GM08714 (cell line): ENCODE data around the gene MDFI.

ENCODE experiments used
- H3K4me3 ChIP-seq: fragments of 200-500 bp; sonication (Bioruptor generic); 2 replicates; pipeline ENCODE4 v1.5.1; 2014; ENCODE audit warnings: mild to moderate bottlenecking, low read length, inconsistent platforms
- ZNF274 ChIP-seq: IDR thresholded peaks from 2 replicates; pipeline ENCODE4 v1.6.1; 2012; ENCODE audit warnings: mild to moderate bottlenecking, low read depth, low read length

Gene MDFI

DNA sequence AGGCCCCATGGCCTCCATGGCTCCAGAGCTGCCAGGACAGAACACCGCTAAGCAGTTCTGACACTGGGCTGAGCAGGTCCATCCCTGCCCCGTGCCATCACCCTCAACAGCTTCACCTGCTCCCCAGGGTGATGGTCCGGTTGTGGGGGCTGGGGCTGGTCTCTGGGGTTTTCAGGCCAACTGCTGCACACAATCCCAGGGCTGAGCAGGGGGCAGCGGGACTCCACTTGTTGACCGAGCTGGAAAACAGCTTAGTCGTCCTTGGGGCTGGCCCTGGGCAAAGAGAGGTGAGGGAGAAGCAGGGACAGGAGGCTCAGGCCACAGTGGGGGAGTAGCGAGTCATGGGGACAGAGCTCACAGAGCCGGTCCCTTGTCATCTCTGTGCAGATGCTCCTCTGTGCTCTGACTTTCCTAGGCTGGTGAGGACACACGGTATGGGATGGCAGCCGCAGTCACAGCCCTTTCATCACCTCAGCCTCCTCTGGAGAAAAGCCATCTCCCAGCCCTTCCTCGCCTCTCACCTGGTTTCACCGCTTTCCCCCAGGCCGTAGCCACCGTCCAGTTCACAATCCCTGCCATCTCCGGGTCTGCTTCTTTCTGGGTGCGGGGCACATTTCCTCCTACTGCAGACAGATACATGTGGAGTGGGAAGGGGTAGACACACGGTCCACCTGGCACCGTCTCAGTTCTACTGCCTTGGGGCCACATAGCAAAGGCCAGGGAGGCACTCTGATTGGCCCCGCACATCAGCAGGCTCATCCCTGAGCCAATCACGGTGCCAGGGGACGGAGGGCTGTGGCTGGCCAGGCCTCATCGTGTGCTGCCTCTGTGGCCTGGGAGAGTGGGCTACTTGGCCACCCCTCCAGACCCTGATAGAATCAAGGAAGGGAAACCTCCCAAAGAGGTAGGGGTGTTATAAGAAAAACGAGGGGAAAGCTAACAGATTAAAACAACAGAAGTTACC, 19.1 kb downstream of the MDFI start:
- no peak for TF ChIP-seq ZNF274
- H3K4me3 ChIP-seq: no peak overlapping the region

DNA sequence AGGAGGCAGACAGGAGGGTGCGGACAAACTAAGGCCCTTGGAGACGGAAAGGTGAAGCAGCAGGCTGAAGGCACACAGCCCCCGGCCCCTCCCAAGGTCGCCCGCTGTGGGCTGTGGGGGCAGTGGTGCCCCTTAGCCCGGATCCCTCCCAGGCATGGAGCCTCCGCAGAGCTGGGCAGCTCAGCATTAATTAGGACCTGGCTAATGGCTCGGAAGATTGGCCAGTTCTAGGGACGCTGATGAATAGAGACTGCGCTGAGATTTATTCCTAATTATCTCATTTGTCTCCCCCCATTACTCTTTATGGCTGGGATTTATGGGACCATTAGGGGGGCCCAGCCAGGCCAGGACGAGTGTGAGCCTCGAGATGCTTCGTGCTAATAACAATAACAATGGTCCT, 20.4 kb downstream of the MDFI start:
- no peak overlapping the region for H3K4me3 ChIP-seq
- TF ChIP-seq ZNF274: no peak

DNA sequence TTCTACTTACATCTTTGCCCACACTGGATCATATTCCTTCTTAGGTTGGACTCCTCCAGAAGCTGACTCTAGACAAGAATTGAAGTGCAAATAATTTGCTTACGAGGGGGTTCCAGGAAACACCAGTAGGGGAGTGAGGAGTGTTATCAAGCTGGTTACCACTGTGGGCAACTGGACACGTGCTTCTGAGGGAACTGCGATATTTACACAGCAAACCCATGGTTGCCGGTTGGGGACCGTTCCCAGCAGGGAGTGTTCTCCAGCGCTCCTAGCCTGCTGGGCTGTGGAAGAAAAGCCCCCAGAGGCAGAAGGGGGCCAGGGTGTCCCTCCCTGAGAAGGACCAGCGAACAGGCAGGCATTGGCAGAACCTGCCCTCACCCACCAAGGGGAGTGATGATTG, 21.7 kb downstream of the MDFI start:
- TF ChIP-seq ZNF274: no peak
- no peak overlapping the region for H3K4me3 ChIP-seq

DNA sequence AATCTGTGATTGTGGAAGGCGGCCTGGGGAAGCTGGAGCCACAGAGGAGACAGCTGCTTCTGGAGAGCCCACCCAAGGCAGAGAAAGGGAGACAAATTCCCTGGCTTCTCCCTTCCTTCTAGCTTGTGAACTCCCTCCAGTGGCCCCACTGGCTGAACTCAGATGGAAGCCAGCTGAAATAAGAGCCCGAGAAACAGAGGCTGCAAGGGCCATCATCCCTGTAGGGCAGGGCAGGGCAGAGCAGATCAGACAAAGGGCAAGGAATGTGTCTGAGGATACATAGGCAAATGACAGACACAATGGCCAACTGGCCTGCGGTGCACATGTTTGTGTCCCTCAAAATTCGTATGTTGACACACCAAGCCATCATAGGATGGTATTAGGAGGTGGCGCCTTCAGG, 25.3 kb downstream of the MDFI start:
- no peak for TF ChIP-seq ZNF274
- H3K4me3 ChIP-seq: no peak overlapping the region

DNA sequence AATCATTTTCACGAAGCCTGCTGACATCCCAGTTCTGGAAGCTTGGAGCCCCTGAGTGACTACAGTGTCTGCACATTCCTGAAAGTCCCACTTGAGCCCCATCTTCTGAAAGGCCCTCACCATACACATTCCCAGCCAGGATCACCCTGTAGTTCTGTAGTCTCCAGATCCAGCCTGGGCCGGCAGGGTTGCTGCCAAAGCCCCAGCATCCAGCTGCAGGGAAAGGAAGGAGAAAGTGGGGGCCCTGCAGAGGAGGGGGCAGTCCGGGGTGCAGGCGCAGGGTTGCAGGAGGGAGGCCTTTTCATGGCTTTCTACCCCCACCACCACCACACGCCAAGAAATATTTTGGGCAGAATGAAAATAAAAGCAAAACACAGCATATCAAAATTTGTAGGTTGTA, 26.0 kb downstream of the MDFI start:
- H3K4me3 ChIP-seq: no peak overlapping the region
- TF ChIP-seq ZNF274: no peak

DNA sequence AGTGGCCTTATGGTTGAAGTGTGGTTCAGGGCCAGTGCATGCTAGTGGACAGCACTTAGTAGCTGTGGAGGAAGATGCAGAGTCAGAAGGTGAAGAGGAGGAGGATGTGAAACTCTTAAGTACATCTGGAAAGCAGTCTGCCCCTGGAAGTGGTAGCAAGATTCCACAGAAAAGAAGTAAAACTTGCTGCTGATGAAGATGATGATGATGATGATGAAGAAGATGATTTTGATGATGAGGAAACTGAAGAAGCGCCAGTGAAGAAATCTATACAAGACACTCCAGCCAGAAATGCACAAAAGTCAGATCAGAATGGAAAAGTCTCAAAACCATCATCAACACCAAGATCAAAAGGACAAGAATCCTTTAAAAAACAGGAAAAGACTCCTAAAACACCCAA, 28.9 kb downstream of the MDFI start:
- no peak for TF ChIP-seq ZNF274
- H3K4me3 ChIP-seq: no peak overlapping the region

DNA sequence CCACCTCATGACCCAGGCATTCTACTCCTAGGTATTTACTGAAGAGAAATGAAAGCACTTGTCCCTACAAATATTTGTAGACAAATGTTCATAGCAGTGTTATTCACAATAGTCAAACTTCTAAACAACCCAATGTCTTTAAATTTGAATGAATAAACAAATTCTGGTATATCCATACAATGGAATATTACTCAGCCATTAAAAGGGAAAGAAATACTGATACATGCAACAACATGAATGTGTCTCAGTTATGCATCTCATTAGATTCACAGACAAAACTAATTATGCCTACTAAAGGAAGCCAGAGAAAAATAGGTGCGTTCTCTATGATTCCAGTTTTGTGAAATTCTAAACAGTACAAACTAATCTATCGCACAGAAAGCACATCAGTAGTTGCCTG, 30.7 kb downstream of the MDFI start:
- no peak overlapping the region for H3K4me3 ChIP-seq
- no peak for TF ChIP-seq ZNF274

DNA sequence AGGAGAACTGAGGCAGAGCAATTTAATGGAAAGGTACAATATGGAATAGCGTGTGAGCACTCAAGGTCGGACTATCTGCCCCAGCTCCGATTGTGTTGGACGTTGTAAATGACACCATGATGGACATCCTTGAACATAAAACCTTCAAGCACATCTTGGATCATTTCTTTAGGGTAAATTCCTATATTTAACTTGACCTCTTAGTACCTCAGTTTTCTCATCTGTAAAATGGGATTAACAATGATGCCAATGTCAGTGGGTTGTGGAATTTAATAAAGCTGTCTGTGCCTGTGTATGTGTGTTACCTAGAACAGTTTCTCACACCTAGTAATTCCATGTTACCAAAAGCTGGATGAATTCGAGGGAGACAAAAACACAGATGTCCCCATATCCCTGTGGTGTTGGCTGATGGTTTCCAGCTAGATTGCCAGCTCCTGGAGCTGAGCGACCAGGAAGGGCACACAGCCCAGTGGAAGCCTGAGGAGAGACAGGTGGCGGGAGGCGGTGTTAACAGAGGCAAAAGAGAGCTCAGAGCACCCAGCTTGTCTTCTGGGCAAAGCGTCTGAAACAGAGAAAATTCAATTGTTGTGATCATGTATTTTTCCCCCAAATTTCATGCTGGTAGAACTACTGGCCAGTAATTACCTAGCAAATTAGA, 32.6 kb downstream of the MDFI start:
- H3K4me3 ChIP-seq: no peak overlapping the region
- no peak for TF ChIP-seq ZNF274

DNA sequence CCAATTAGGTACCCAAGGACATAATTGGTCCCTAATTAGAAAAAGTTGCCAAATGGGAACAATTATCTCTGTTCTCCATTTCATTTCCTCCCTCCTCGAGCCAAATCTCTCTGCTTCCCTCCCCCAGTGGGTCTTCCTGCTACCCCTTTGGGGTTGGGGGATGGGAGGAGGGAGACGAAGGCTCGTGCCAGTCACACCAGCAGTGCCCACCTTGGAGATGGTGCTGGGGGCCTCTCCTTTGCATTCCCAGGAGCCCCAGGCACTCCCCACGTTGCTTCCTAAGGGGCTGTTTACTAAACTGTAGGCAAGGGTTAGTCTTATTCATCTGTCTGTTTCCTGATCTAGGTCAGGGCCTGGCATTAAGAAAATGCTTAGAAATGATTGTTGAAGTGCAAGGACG, 33.1 kb downstream of the MDFI start:
- no peak for TF ChIP-seq ZNF274
- H3K4me3 ChIP-seq: no peak overlapping the region

DNA sequence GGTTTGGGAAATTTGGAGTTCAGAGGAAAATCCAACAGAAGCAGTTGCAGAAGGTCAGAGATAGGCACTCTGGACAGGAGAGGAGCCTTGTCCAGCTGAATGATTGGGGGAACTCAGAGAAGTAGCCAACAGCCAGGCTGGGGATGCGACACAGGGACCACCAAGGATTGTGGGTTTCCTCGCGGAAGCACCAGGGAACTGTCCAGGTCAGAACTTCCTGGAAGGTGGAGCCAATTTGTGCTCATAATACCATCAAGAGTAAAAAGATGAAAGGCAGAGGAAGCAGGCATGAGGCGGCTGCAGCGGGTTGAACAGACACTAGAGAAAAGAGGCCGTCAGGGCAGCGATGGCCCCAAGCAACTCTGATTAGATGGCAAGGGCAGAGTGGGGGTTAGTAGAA, 33.7 kb downstream of the MDFI start:
- TF ChIP-seq ZNF274: no peak
- no peak overlapping the region for H3K4me3 ChIP-seq

DNA sequence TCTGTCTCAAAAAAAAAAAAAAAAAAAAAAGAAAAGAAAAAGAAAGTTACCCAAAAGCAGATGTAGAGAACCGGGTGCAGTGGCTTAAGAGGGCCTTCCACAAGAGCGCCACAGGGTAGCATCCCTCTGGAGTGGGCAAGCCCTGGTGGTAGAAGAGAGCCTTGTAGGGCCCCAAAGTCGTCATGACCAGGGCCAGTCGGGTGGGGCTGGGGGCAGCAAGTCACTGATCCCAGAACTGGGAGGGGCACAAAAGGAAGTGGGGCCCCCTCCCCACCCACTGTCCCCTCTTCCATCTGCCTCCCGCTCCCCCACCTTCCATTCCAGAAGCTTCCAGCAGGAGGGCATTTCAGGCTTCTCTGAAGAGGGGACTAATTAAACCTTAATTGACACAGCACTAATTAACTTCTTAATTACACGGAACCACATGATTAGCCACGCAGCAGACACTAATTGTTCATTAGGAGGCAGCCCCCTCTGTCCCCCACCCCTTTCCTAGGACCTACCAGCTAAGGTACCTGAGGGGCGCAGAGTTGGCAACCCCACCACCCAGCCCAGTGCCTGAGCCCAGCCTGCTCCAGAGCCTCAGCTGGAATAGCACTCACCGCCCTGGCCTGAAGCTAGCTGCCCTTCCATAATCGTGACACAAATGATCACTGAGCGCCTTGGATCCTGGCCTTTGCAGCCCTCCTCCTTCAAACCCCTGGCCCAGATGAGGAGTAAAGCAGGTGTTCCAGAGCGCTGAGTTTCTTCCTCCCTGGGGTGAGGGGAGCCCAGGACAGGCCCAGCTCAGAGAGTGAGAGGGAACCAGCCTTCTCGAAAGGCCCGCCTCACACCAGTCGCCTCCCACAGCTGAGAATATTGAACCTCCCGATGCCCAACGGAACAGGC, 34.8 kb downstream of the MDFI start:
- H3K4me3 ChIP-seq: no peak overlapping the region
- TF ChIP-seq ZNF274: no peak

DNA sequence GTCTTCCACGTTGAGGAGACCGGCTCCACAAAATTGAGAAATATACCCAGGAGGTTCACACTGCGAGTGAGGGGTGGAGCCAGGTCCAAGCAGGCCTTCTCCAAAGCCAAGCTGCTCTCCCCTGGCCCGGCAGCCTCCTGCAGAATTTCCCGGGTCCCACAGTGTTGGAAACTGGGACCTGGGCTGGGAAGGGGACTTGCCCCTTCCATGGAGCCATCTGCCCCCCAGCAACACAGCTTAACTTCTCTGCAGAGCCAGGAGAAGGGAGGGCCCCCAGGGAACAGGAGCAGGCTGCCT, 35.4 kb downstream of the MDFI start:
- no peak overlapping the region for H3K4me3 ChIP-seq
- no peak for TF ChIP-seq ZNF274

DNA sequence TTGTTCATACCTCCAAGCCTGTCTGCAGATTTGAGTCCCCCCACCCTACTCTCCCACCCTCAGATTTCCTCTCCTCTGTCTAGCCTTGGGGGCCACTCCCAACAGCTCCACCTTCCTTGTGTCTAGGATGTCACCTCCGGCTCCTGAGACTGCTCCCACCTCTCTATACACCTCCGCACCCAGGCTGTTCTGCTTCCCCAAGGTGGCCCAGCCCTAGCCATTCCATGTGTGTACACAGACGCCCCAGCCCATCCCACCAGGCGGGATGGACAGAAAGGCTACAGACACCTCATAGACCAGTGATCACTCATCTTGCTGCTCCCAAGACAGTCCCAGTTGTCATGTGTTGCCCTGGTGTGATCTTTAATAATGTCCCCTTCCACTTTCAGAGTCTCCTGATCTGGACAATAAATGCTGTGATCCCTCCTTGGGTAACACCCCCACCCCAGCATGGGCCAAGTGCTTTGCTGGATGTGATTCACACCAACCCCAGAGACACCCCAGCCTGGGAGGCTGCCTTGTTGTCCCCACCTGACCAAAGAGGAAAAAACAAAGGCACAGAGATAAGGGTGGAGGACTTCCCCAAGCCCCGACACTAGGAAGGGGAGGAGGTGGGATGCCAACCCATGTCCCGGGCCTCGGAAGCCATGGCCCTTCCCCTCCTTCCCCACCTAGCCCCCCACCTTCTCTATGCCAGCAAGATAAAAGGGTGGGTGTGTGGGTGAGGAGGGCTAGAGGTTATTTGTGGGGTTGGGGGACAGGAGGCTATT, 36.1 kb downstream of the MDFI start:
- TF ChIP-seq ZNF274: no peak
- no peak overlapping the region for H3K4me3 ChIP-seq
